ENCODE data around the gene DGUOK.

DGUOK gene

DNA sequence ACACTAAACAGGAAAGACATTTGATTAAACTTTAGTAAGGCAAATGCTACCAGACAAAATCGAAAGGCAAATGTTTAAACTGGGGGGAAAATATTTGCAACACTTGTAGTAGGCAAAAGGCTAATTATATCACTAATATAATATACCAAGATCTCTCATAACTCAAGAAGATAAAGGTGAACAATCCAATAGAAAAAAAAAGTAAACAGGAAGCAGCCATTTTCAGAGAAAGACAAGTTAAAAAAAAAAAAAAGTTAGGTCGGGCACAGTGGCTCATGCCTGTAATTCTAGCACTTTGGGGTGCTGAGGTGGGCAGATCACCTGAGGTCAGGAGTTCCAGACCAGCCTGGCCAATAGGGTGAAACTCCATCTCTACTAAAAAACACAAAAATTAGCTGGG, 38.3 kb upstream of the DGUOK start:
- POLR2A ChIA-PET = no interaction called here
- CTCF ChIA-PET = no interaction called here
- TF ChIP-seq SUZ12 (IDR thresholded peaks at IDR 0.05) (no peak), FOXM1 (IDR thresholded peaks at IDR 0.05; ENCODE audit: borderline replicate concordance) (no peak), L3MBTL2 (conservative IDR thresholded peaks at IDR 0.05) (no peak), ZNF384 (IDR thresholded peaks at IDR 0.05) (0 out of 2 replicates have a peak, but pooled peaks have one; percentile 5), LEF1 (IDR thresholded peaks at IDR 0.05; ENCODE audit: borderline replicate concordance) (no peak)
- no peak for DNase-seq (ENCODE audit: extremely low spot score)

DNA sequence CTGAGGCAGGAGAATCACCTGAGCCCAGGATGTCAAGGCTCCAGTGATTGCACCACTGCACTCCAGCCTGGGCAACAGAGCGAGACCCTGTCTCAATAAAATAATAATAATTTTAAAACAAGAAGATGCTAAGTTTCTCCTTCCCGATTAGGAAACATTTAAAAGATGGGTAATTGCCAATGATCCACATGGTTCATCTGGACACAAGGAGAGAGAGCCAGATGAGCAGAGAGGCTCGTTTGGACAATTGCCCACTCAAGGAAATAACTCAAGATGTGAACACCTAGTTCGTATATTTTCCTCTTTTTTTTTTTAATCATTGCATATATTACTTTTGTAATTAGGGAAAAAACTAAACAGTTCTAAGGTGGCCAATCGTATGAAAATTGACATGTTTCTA, 37.5 kb upstream of the DGUOK start:
- TF ChIP-seq ZNF384 (IDR thresholded peaks at IDR 0.05) (no peak), SUZ12 (IDR thresholded peaks at IDR 0.05) (no peak), CTBP1 (IDR thresholded peaks at IDR 0.05; ENCODE audit: borderline replicate concordance) (no peak)
- POLR2A ChIA-PET = no interaction called here
- CTCF ChIA-PET = no interaction called here
- no peak for DNase-seq (ENCODE audit: extremely low spot score)

DNA sequence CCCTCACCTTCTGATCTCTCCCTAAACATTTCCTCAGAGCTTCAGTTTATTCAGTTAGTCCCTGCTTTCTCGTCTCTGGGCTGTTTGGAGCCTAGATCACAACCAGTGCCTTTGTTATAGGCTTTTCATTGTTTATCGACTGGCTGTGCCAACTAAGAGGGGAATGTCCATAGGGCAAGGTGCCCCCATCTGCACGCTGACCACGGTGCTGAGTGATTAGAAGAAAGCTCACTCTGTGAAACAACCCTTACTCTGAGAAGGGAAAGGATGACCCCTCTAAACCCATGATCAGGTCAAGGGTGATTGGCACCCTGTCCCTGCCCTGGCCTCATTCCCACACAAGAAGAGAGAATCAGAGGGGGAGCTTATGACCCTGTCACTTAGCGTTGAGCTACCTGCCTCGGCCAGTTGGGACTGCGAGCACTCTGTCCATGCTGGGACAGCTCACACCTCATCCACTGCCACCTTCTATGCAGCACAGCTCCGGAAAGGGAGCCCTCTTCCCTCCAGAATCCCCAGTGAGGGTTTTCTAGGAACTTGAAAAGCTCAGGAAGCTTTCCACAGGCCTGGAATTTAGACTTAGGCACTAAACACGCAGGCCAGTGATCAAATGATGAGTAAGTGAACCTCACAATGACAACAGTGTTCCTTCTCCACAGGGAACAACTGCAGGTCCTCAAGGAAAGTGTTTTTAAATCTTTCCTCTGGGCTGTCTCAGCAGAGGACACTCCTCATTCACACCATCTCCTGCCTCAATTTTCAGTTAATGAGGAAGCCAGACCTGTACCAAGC, 36.2 kb upstream of the DGUOK start:
- no peak for TF ChIP-seq TARDBP (IDR thresholded peaks at IDR 0.05)
- TF ChIP-seq SUZ12 (IDR thresholded peaks at IDR 0.05) = no peak
- no peak for TF ChIP-seq FOXK2 (IDR thresholded peaks at IDR 0.05)
- TF ChIP-seq NFRKB (IDR thresholded peaks at IDR 0.05) = no peak
- no peak for TF ChIP-seq ZNF384 (IDR thresholded peaks at IDR 0.05)
- TF ChIP-seq LEF1 (IDR thresholded peaks at IDR 0.05; ENCODE audit: borderline replicate concordance) = no peak
- TF ChIP-seq BHLHE40 (IDR thresholded peaks at IDR 0.05; ENCODE audit: borderline replicate concordance) = no peak
- TF ChIP-seq FOXA1 (IDR thresholded peaks at IDR 0.05) = no peak
- no peak for TF ChIP-seq HDGF (IDR thresholded peaks at IDR 0.05; ENCODE audit: borderline replicate concordance)
- TF ChIP-seq FOXM1 (IDR thresholded peaks at IDR 0.05; ENCODE audit: borderline replicate concordance) = no peak
- TF ChIP-seq, protein P1, sequence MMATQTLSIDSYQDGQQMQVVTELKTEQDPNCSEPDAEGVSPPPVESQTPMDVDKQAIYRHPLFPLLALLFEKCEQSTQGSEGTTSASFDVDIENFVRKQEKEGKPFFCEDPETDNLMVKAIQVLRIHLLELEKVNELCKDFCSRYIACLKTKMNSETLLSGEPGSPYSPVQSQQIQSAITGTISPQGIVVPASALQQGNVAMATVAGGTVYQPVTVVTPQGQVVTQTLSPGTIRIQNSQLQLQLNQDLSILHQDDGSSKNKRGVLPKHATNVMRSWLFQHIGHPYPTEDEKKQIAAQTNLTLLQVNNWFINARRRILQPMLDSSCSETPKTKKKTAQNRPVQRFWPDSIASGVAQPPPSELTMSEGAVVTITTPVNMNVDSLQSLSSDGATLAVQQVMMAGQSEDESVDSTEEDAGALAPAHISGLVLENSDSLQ (IDR thresholded peaks at IDR 0.05) = no peak
- TF ChIP-seq L3MBTL2 (conservative IDR thresholded peaks at IDR 0.05) = no peak
- TF ChIP-seq ARNT (IDR thresholded peaks at IDR 0.05) = no peak
- no peak for TF ChIP-seq SP1 (IDR thresholded peaks at IDR 0.05)
- no peak for TF ChIP-seq CTBP1 (IDR thresholded peaks at IDR 0.05; ENCODE audit: borderline replicate concordance)
- no peak for TF ChIP-seq ELF4 (IDR thresholded peaks at IDR 0.05)
- ChIA-PET POLR2A (interaction anchor here (0.7 kb wide), 1 partner anchor 16 kb away, joined by 3 read pairs; no protein-coding TSS in a partner anchor), CTCF (no interaction called here)
- no peak for DNase-seq (ENCODE audit: extremely low spot score)

DNA sequence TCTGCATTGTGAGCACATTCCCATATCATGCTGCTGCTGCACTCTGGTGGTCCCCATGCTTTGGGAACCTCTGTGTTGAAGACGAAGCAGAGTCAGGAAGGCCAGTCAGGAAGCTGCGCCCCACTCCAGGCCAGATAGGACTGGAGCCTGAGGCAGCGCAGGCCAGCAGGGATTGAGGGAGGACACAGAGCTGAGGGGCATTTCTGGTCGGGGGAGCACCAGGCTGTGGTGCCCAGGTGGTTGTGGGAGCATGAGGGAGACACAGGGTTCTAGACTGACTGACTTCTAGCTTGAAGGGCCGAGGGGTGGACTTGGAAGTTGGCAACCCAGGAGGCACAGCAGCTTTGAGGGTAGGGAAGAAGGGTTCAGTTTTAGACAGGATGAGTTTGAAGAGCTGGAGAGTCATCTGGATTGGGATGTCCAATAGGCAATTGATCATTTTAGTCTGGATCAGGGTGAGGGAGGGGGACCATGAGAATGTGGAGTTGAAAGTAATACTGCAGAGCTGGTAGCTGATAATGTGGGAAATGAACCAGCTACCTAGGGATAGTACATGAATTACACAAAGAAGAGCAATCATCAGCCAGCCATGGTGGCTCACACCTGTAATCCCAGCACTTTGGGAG, 35.3 kb upstream of the DGUOK start:
- ChIA-PET CTCF (no interaction called here), POLR2A (interaction anchor here (1.3 kb wide), 1 partner anchor 63 kb away, joined by 3 read pairs; the partner anchor contains the start of gene STAMBP)
- DNase-seq (ENCODE audit: extremely low spot score) = no peak
- no peak for TF ChIP-seq ZNF384 (IDR thresholded peaks at IDR 0.05)
- TF ChIP-seq HDGF (IDR thresholded peaks at IDR 0.05; ENCODE audit: borderline replicate concordance) = no peak
- TF ChIP-seq, protein P1 (IDR thresholded peaks at IDR 0.05) = no peak
- no peak for TF ChIP-seq FOXK2 (IDR thresholded peaks at IDR 0.05)
- no peak for TF ChIP-seq LEF1 (IDR thresholded peaks at IDR 0.05; ENCODE audit: borderline replicate concordance)
- no peak for TF ChIP-seq CTBP1 (IDR thresholded peaks at IDR 0.05; ENCODE audit: borderline replicate concordance)
- no peak for TF ChIP-seq L3MBTL2 (conservative IDR thresholded peaks at IDR 0.05)
- TF ChIP-seq FOXA1 (IDR thresholded peaks at IDR 0.05) = no peak
- no peak for TF ChIP-seq FOXM1 (IDR thresholded peaks at IDR 0.05; ENCODE audit: borderline replicate concordance)
- TF ChIP-seq TARDBP (IDR thresholded peaks at IDR 0.05) = no peak
- TF ChIP-seq SP1 (IDR thresholded peaks at IDR 0.05) = no peak
- no peak for TF ChIP-seq ELF4 (IDR thresholded peaks at IDR 0.05)
- TF ChIP-seq SUZ12 (IDR thresholded peaks at IDR 0.05) = no peak
- TF ChIP-seq BHLHE40 (IDR thresholded peaks at IDR 0.05; ENCODE audit: borderline replicate concordance) = no peak
- no peak for TF ChIP-seq ARNT (IDR thresholded peaks at IDR 0.05)

DNA sequence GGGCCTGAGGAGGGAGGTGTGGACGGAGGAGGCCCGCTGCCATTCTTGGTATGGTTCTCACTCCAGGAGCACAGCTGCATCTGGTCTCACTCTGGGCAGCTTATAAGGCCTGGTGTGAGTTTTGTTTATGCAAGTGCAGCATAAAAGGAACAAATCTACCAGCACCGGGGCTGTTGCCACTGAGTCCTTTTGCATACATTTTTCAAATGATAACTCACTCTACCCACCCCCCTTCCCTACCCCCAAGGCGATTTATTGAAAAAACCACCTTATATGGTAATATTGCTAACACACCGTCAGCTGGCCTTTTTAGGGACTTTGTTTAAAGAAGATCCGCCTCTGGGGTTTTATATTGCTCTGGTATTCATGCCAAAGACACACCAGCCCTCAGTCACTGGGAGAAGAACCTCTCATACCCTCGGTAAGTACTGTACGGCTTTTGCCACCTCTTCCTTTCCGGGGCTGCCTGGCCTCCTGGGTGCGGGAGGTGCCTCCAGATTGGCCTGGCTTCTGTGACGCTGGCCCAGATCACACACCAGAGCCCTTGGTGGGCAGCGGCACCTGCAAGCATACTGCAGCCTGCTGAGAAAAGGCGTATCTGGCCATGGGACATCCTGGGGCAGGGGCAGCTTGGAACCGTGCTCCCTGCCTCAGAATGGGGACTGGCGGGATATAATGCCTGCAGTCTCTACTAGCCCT, 33.9 kb upstream of the DGUOK start, which contains the start of gene ACTG2:
Gene ACTG2, plus strand, starts transcription at position 378 of the 699 bp plus-strand sequence. CDS start 8,304 bp downstream, outside the sequence.
- CTCF ChIA-PET = no interaction called here
- POLR2A ChIA-PET = interaction anchor here (1.3 kb wide), 2 partner anchors 34 to 64 kb away, joined by 3 read pairs; partner anchors contain the start of genes DGUOK and STAMBP
- no peak for DNase-seq (ENCODE audit: extremely low spot score)
- TF ChIP-seq FOXK2 (IDR thresholded peaks at IDR 0.05) (no peak), NFRKB (IDR thresholded peaks at IDR 0.05) (no peak), SUZ12 (IDR thresholded peaks at IDR 0.05) (no peak), CTBP1 (IDR thresholded peaks at IDR 0.05; ENCODE audit: borderline replicate concordance) (no peak)

DNA sequence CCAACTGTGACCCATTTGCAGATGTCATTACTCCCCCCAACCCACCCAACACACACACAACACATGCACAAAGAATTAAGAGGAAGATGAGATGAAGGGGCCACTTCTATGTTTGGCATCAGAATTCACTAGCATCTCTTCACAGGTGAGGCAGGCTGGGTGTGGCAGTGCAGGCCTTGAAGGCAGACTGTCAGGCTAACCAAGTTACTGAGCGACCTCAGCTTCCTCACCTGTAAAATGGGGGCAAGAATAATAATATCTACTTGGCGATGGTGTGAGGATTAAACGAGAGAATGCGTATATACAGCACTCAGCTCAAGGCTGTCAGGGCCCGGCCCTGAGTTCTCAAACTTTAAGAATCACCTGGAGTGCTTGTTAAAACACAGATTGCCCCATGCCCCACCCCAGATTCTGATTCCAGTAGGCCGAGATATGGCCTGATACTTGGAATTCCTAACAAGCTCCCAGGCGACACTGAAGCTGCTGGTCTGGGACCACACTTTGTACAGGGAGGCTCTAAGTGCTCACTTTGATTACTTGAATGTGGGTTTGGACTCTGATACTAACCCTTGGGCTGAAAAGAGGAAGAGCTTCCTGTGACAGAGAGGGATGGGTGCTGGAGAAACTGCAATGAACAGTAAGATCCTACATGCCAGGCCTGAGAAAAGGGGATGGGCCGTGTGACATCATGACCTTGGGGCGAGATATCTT, 32.8 kb upstream of the DGUOK start:
- TF ChIP-seq HDGF (IDR thresholded peaks at IDR 0.05; ENCODE audit: borderline replicate concordance) (no peak), ARNT (IDR thresholded peaks at IDR 0.05) (no peak), SP1 (IDR thresholded peaks at IDR 0.05) (no peak)
- CTCF ChIA-PET = no interaction called here
- no peak for DNase-seq (ENCODE audit: extremely low spot score)
- POLR2A ChIA-PET = interaction anchor here (1.0 kb wide), 1 partner anchor 27 kb away, joined by 3 read pairs; no protein-coding TSS in a partner anchor
